HG03135 (cell line): ENCODE measurements around the gene MIF.

Source experiments
- ATAC-seq: cut with Tn5 transposase; IDR thresholded peaks from one replicate; pipeline ENCODE4 v1.9.1; 2021; ENCODE audit warnings: mild to moderate bottlenecking, moderate library complexity; ENCODE audit not compliant: unreplicated experiment

The MIF gene

DNA sequence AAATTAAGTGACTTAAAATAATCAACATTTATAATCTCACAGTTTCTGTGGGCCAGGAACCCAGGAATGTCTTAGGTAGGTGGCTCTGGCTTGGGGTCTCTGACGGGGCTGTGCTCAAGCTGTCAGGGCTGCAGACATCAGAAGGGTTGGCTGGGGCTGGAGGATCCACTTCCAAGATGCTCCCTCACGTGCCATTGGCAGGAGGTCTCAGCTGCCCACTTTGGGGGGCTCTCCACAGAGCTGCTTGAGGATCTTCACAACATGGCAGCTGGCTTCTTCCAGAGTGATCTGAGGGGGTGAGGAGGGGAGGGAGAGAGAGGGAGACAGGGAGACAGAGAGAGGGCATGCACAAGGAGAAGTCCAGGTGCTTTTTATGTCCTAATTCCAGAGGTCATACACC, 18.4 kb upstream of the MIF start:
- no peak for ATAC-seq

DNA sequence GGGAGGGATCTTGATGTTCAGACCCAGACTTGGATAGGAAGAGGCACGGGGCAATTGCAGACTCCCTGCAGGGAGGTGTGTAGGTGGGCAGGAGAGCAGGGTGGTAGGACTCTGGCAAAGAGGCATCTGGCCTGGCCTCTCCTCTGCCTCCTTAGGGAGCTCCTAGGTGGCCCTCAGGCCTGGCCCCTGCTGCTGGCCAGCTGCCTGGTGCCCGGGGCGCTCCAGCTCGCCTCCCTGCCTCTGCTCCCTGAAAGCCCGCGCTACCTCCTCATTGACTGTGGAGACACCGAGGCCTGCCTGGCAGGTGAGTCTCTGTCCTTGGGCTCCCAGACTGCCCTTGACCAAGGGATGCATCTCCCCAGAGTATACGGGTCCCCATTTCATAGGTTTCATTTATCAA, 16.6 kb upstream of the MIF start:
- no peak for ATAC-seq

GRCh38 chr22:23878219-23878618, 16.0 kb upstream of the MIF start:
- no peak for ATAC-seq

GRCh38 chr22:23882370-23882769, 11.8 kb upstream of the MIF start:
- no peak for ATAC-seq

- no peak for ATAC-seq
These were observed 10.5 kb upstream of the MIF start for GRCh38 chr22:23883658-23884057.

GRCh38 chr22:23884140-23884539, 10.0 kb upstream of the MIF start:
- ATAC-seq, result no peak

GRCh38 chr22:23888615-23889401, 5.4 kb upstream of the MIF start:
- ATAC-seq, result no peak

DNA sequence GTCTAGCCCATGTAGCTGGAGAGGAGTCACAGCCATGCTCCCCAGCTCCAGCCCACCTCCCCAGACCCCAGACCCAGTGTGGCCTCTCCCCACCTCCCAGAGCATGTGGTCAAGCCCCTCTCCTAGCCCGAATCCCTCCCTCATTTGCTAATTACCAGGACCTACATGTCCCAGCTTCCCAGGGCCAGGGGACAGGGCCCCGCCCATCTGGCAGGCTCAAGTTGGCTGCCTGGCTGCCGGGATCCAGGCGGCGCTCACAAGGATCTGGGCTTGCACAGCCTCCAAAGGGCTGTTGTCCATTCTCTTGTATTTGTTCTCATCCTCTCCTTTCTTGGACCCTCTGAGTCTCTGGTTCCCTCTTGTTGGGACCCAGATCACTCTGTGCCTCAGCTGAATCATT, 4.6 kb upstream of the MIF start:
- no peak for ATAC-seq

GRCh38 chr22:23891726-23892125, 2.5 kb upstream of the MIF start:
- ATAC-seq, result no peak

DNA sequence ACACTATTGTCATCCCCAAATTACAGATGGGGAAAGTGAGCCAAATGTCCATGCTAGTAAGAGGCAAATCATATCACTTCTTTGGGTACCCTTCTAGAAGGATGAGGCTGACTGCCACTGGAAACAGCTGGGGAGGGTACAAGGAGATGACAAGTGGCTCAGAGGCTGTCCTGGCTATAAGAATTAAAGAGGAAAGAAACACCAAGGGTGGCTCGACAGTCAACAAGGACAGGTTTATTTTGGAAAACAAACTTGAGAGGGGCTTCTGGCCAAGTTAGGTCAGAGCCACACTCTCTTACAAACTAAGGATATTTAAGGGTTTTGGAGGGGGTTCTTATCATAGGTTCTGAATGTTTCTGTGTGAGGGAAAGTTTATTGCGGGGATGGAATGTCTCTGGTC, 2.1 kb upstream of the MIF start:
- ATAC-seq, result no peak

GRCh38 chr22:23892706-23893105, 1.5 kb upstream of the MIF start:
- no peak for ATAC-seq

- no peak for ATAC-seq
These were observed 850 bp upstream of the MIF start for GRCh38 chr22:23893121-23893944.

GRCh38 chr22:23894710-23895598, 771 bp downstream of the MIF start:
- ATAC-seq, result peak; percentile 15

- no peak for ATAC-seq
These were observed 1.5 kb downstream of the MIF start for GRCh38 chr22:23895599-23896144.

GRCh38 chr22:23896166-23896522, 2.0 kb downstream of the MIF start:
- no peak for ATAC-seq

- no peak for ATAC-seq
These were observed 2.5 kb downstream of the MIF start for GRCh38 chr22:23896523-23897186.

DNA sequence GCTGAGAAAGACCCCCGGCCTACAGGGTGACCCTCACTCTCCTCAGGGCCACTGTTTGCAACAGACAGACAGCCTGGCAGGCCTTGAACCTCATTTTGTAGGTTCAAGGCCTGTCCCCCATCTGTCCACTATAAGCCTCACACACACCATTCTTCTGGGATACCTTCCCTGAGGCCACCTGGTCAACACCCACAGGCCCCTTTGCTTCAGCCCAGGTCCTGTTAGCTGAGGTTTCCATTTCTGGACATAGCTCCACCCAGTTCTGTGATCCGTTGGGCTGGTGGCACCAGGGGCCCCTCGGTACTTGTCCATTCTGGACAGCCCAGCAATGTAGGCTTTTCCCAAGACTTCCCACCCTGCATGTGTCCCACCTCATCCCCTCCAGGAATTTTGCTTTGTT, 3.1 kb downstream of the MIF start:
- no peak for ATAC-seq

DNA sequence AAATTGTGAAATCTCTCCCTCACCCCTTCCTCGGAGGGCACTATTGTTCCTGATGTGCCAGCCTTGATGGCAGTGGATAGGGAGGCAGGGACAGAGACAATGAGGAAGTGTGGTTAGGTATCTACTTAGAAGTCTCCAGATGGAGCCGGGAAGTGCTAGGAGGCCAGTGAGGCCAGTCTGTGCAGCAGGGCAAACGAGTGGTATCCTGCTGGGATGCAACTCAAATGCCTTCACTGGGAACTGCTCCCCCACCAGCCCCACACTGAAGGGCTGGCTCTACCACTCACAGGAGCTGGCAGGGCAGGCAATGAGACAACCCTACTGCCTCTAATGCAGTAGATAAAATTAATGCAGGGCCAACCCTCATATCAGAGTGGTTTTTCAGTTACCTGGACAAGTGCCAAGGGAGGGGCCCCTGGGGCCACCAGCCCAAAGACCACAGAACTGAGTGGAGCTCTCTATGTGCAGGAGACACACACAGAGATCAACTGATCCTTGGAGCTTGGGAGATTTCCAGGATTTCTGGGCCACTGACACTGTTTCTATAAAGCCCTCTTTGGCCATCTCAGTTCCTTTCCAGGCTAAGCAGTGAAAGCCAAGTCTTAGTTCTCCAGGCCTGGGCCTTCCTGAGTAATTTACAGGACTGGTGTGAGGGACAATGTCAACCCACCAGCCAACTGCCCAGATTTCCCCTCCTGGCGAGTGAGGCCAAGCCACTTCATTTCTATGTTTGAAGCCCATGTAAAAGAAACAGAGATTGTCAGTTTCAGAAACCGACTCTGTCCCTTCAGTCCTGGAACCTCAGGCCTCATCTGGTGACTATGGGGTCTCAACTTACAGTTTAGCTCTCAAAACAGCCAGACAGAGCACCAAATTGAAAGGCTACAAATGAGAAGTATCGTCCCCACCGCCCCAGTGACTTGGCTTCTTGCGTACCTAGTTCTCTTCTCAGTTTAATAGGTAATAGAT, 4.1 kb downstream of the MIF start:
- ATAC-seq, result no peak

DNA sequence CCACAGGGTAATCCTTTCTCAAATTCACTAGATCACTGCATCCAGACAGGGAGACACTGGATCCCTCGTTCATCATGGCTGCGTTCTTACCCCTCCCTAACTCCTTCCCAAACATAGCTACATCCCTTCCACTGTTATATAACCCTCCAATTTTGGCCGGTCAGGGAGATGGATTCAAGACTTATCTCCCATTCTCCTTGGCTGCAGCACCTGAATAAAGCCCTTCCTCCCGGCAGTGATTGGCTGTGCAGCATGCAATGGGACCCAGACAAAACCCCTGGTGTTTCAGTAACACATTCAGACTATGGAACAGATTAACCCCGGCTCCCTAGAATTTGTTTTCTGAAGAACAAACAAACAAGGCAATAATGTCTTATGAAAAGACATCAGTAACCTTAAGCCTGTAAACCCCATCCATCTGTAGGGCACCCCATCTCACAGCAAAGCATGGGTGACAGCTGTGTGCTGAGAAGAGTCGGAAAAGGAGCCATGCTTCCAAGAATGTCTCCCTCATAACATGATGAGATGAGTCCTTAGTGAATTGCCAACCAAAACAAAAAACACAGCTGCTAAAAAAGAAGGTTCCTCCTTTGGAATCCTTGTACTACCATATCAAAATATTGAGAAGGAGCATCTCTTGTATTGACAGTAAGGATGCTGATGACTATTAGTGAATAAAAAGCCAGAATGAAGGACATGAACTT, 5.0 kb downstream of the MIF start:
- no peak for ATAC-seq
